LNCAP (cell line): ENCODE measurements around the gene FHIT.

ENCODE experiments used
- TF ChIP-seq, protein P1 (sequence below): fragments of 450-650 bp; IDR thresholded peaks from 2 replicates; pipeline ENCODE4 v1.5.1; 2017; ENCODE audit warnings: mild to moderate bottlenecking

The FHIT gene

GRCh38 chr3:60932643-60933042, 318.6 kb downstream of the FHIT start:
- TF ChIP-seq, protein P1, sequence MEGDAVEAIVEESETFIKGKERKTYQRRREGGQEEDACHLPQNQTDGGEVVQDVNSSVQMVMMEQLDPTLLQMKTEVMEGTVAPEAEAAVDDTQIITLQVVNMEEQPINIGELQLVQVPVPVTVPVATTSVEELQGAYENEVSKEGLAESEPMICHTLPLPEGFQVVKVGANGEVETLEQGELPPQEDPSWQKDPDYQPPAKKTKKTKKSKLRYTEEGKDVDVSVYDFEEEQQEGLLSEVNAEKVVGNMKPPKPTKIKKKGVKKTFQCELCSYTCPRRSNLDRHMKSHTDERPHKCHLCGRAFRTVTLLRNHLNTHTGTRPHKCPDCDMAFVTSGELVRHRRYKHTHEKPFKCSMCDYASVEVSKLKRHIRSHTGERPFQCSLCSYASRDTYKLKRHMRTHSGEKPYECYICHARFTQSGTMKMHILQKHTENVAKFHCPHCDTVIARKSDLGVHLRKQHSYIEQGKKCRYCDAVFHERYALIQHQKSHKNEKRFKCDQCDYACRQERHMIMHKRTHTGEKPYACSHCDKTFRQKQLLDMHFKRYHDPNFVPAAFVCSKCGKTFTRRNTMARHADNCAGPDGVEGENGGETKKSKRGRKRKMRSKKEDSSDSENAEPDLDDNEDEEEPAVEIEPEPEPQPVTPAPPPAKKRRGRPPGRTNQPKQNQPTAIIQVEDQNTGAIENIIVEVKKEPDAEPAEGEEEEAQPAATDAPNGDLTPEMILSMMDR, result no peak

- TF ChIP-seq, protein P1, result no peak
Measured at GRCh38 chr3:60932170-60932569, 319.1 kb downstream of the FHIT start.

GRCh38 chr3:60931452-60931851, 319.8 kb downstream of the FHIT start:
- TF ChIP-seq, protein P1, result no peak

- TF ChIP-seq, protein P1, result no peak
Measured at GRCh38 chr3:60920519-60920918, 330.7 kb downstream of the FHIT start.

- TF ChIP-seq, protein P1, result no peak
Measured at GRCh38 chr3:60919296-60919695, 332.0 kb downstream of the FHIT start.

DNA sequence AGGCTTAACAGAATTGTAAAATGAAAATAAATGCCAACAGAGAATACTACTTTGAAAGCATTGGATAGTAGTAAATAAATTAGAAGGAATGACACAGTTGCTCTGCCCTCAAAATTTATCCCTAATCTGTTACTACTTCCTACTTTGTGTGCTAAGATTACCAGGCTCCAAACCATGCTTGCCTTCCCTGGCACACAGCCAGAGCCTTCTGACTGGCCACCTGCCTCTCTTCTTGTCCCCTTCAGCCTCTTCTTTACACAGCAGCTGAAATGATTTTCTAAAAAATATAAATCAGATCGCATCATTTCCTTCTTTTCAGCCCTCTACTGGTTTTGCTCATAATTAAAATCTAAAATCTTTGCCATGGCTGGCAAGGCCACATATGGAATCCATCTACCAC, 334.1 kb downstream of the FHIT start:
- TF ChIP-seq, protein P1, result no peak

DNA sequence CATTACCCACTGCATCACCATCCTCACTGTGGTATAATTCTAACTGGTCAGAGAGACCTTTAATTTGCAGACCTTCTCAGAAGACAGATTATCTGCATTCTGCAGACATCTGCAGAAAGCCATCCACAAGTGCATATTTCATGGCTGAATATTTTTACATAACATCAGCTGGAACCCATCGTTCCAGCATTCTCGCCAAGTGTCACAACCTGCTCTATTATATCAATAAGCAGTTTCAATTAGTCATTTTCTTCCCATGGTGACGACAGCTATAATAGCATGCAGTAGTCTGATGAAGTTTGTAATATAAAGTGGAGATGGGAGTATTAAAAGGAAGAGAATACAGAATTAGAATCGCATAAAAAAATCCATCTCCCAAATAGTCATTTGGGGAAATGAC, 334.7 kb downstream of the FHIT start:
- TF ChIP-seq, protein P1, result no peak

DNA sequence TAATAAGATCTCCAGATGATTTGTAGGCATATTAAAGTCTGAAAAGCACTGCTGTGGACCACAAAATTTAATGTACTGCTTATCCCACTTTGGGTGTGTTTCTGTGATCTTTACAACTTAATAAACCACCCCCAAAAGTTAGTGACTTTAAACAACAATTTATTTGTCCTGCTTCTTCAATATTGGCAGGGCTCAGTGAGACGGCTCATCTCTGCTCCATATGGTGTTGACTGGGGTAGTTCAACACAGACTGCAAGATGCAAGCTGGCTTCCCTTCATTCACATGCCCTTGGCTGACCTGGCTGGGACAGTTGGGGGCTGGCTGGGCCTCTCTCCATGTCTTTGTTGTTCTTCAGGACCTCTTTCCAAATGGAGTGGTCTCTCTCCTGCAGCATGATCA, 337.8 kb downstream of the FHIT start:
- TF ChIP-seq, protein P1, result no peak
